BJ (cell line): Measurements from ENCODE around the gene PLEKHA4. TPM values are rescaled to one million over a fixed set of nuclear protein-coding genes. Genes with fewer than 3 reads are reported as not detected.
A peak's percentile ranks its signal among the peaks of the same experiment; 100 is the strongest.

ENCODE experiments used
- CTCF ChIA-PET: fragments of 350-600 bp; formaldehyde crosslinking; extraction: SDS; loops from one replicate; lab custom pipeline; 2021; ENCODE audit warnings: antibody characterized with exemption, inconsistent platforms; lab: Yijun Ruan, JAX
- POLR2A ChIA-PET: fragments of 300-600 bp; sonication (Branson Sonifier 250); formaldehyde crosslinking; extraction: SDS; loops from one replicate; lab custom pipeline; 2021; ENCODE audit warnings: antibody characterized with exemption; lab: Charles Lee
- DNase-seq: peaks from one replicate; pipeline ENCODE4 v3.0.0-alpha.2; 2011; ENCODE audit warnings: low read depth
- H3K27me3 ChIP-seq: 2 replicates; pipeline ENCODE4 v1.6.0; 2011; ENCODE audit warnings: low read length; ENCODE audit not compliant: control insufficient read depth, insufficient read depth
- H3K36me3 ChIP-seq: 2 replicates; pipeline ENCODE4 v1.5.1; 2011; ENCODE audit warnings: low read length; ENCODE audit not compliant: control insufficient read depth, insufficient read depth
- H3K4me3 ChIP-seq: 2 replicates; pipeline ENCODE4 v1.5.1; 2011; ENCODE audit warnings: low read depth, mild to moderate bottlenecking, control low read depth, low read length
- CTCF ChIP-seq: IDR thresholded peaks from 2 replicates; pipeline ENCODE4 v1.5.1; 2011; ENCODE audit warnings: low read depth, mild to moderate bottlenecking, control low read depth, inconsistent platforms, low read length, moderate library complexity; ENCODE audit not compliant: insufficient read depth
- polyA minus RNA-seq: library from RNA; depleted of rRNA, polyadenylated mRNA; stranded (reverse); fragments of >200 nt; gene quantifications from 2 replicates; pipeline ENCODE4 v1.2.3, GENCODE V29; 2011; rRNA and poly(A)+ RNA removed
- polyA plus RNA-seq: library from polyadenylated mRNA; depleted of rRNA; stranded (reverse); fragments of >200 nt; gene quantifications from 2 replicates; pipeline ENCODE4 v1.2.3, GENCODE V29; 2011; rRNA removed

The PLEKHA4 gene
- polyA plus RNA-seq (3.3 and 5.4 TPM in 2 replicates), polyA minus RNA-seq (4.7 and 5.2 TPM in 2 replicates)

GRCh38 chr19:48868114-48868886 is at the start of gene PLEKHA4:
Gene PLEKHA4, minus strand, starts transcription at chr19:48868617. Its CDS starts 997 bp downstream, at chr19:48867620.
- no peak for TF ChIP-seq CTCF
- ChIA-PET POLR2A (no interaction called here), CTCF (interaction anchor here (0.6 to 1.6 kb wide), 4 partner anchors 13 to 80 kb away, joined by 3 to 7 read pairs (median 6); no protein-coding TSS in a partner anchor)
- DNase-seq, result no peak
- Histone ChIP-seq H3K27me3 (no peaks in the 10 kb centered on the region), H3K4me3 (peak within 1 kb of the TSS; percentile 46), H3K36me3 (peaks cover 8% of the 10 kb centered on the region)

- no peak overlapping the region for H3K4me3 ChIP-seq
- CTCF ChIA-PET, result no interaction called here
- DNase-seq, result no peak
- H3K27me3 ChIP-seq, result no peaks in the 10 kb centered on the region
- no peak for TF ChIP-seq CTCF
- peaks cover 26% of the 10 kb centered on the region for H3K36me3 ChIP-seq
- POLR2A ChIA-PET, result interaction anchor here (0.7 kb wide), 1 partner anchor 32 kb away, joined by 7 read pairs; no protein-coding TSS in a partner anchor
Observed at GRCh38 chr19:48918071-48918470, 49.7 kb upstream of the PLEKHA4 start.

GRCh38 chr19:48915757-48916156 is 47.3 kb upstream of the PLEKHA4 start:
- Histone ChIP-seq H3K36me3 (peaks cover 25% of the 10 kb centered on the region), H3K27me3 (no peaks in the 10 kb centered on the region), H3K4me3 (no peak overlapping the region)
- ChIA-PET CTCF (no interaction called here), POLR2A (interaction anchor here (0.5 kb wide), 1 partner anchor 9 kb away, joined by 4 read pairs; no protein-coding TSS in a partner anchor)
- no peak for DNase-seq
- TF ChIP-seq CTCF, result no peak

GRCh38 chr19:48914181-48914580 is 45.8 kb upstream of the PLEKHA4 start:
- Histone ChIP-seq H3K27me3 (no peaks in the 10 kb centered on the region), H3K36me3 (peaks cover 24% of the 10 kb centered on the region), H3K4me3 (no peak overlapping the region)
- no peak for TF ChIP-seq CTCF
- ChIA-PET CTCF (no interaction called here), POLR2A (no interaction called here)
- DNase-seq, result no peak

GRCh38 chr19:48913114-48913889 is 44.9 kb upstream of the PLEKHA4 start:
- TF ChIP-seq CTCF, result no peak
- DNase-seq, result no peak
- Histone ChIP-seq H3K36me3 (peaks cover 23% of the 10 kb centered on the region), H3K27me3 (no peaks in the 10 kb centered on the region), H3K4me3 (no peak overlapping the region)
- ChIA-PET POLR2A (no interaction called here), CTCF (no interaction called here)
